ENCODE data around the gene TUBB6. TPM values are rescaled to one million over a fixed set of nuclear protein-coding genes. Genes with fewer than 3 reads are reported as not detected.

Gene TUBB6
- total RNA-seq, 1 experiment from 2014 or later = 240 TPM

DNA sequence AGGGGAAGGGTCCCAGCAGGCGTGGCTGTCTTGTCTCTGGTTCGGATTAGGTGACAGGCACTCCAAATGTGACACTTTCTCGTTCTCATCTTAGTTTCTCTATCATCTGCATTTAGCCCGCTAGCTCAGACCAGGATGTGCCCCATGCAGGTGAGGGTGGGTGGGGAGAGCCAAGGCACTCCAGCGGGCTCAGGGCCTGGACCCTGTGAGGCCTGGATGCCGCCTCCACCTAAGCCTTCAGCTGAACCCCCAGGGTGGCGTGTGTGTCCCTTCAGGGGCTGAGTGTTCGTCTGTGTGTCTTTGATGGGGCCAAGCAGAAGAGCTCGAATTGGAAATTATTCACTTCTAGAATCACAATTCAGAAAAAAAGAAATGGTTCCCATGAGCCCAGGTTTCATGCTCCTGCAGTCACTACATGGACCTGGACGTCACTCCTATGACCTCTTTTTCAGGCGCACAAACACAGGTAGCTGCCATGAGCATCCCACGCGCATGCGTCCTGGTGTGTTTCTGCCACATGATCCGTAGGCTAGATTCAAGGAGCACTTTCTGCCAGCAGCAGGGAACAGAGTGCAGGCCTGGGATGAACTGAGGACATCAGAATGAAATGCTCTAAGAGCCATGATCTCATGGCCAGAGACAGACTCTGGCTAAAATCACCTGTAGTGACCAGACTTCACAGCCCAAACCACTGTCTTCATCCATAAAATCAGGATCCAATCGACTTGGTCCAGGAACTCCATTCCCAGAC lies 28.1 kb upstream of the TUBB6 start:
- Mint-ChIP-seq H3K4me1 (peaks cover 28% of the 10 kb centered on the region), H3K4me3 (no peak overlapping the region), H3K27ac (peak overlapping the region; percentile 63), H3K36me3 (no peaks in the 10 kb centered on the region), H3K27me3 (ENCODE audit: low read depth) (peaks cover 2% of the 10 kb centered on the region), H3K9me3 (no peaks in the 10 kb centered on the region)
- ATAC-seq = no peak
- DNase-seq (ENCODE audit: low spot score) = no peak
- ChIA-PET CTCF (interaction anchor here (0.6 to 6.2 kb wide), 10 partner anchors 8 to 98 kb away, joined by 3 to 63 read pairs (median 10); partner anchors contain the start of gene AFG3L2), POLR2A (interaction anchor here (2.1 kb wide), 1 partner anchor 9 kb away, joined by 10 read pairs; no protein-coding TSS in a partner anchor)
- TF ChIP-seq NFATC4 (CRISPR knock-in tag; IDR thresholded peaks at IDR 0.05) = 0 out of 2 replicates have a peak, but pooled peaks have one; percentile 25
- TF ChIP-seq, protein P1, sequence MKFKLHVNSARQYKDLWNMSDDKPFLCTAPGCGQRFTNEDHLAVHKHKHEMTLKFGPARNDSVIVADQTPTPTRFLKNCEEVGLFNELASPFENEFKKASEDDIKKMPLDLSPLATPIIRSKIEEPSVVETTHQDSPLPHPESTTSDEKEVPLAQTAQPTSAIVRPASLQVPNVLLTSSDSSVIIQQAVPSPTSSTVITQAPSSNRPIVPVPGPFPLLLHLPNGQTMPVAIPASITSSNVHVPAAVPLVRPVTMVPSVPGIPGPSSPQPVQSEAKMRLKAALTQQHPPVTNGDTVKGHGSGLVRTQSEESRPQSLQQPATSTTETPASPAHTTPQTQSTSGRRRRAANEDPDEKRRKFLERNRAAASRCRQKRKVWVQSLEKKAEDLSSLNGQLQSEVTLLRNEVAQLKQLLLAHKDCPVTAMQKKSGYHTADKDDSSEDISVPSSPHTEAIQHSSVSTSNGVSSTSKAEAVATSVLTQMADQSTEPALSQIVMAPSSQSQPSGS (CRISPR knock-in tag; IDR thresholded peaks at IDR 0.05; ENCODE audit: borderline replicate concordance, low read depth) = no peak

DNA sequence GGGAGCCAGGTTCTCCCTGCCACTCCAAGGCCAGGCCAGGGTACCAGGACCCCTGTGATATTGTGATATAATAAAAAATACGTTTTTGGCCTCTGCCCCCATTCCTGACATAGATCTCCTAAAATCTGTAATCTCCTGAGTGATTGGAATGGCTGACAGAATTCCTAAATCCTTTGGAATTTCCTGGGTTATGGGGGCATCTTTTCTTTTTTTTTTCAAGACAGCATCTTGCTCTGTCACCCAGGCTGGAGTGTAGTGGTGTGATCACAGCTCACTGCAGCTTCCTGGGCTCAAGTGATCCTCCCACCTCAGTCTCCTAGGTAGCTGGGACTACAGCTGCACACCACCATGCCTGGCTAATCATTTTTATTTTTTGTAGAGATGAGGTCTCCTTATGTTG lies 26.2 kb upstream of the TUBB6 start:
- POLR2A ChIA-PET = no interaction called here

More for the DNA sequence above, 26.2 kb upstream of the TUBB6 start:
- Mint-ChIP-seq H3K36me3 (no peaks in the 10 kb centered on the region), H3K27ac (no peak overlapping the region), H3K4me1 (peaks cover 28% of the 10 kb centered on the region), H3K27me3 (ENCODE audit: low read depth) (peaks cover 18% of the 10 kb centered on the region), H3K4me3 (no peak overlapping the region), H3K9me3 (no peaks in the 10 kb centered on the region)
- ATAC-seq = no peak
- TF ChIP-seq, protein P2, sequence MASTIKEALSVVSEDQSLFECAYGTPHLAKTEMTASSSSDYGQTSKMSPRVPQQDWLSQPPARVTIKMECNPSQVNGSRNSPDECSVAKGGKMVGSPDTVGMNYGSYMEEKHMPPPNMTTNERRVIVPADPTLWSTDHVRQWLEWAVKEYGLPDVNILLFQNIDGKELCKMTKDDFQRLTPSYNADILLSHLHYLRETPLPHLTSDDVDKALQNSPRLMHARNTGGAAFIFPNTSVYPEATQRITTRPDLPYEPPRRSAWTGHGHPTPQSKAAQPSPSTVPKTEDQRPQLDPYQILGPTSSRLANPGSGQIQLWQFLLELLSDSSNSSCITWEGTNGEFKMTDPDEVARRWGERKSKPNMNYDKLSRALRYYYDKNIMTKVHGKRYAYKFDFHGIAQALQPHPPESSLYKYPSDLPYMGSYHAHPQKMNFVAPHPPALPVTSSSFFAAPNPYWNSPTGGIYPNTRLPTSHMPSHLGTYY (CRISPR knock-in tag; IDR thresholded peaks at IDR 0.05) = no peak
- TF ChIP-seq CREB1 (CRISPR knock-in tag; IDR thresholded peaks at IDR 0.05) = no peak
- TF ChIP-seq NR3C1 (CRISPR knock-in tag; conservative IDR thresholded peaks at IDR 0.05; ENCODE audit: low read depth) = no peak
- TF ChIP-seq NR2C2 (CRISPR knock-in tag; IDR thresholded peaks at IDR 0.05) = no peak
- TF ChIP-seq, protein P3, sequence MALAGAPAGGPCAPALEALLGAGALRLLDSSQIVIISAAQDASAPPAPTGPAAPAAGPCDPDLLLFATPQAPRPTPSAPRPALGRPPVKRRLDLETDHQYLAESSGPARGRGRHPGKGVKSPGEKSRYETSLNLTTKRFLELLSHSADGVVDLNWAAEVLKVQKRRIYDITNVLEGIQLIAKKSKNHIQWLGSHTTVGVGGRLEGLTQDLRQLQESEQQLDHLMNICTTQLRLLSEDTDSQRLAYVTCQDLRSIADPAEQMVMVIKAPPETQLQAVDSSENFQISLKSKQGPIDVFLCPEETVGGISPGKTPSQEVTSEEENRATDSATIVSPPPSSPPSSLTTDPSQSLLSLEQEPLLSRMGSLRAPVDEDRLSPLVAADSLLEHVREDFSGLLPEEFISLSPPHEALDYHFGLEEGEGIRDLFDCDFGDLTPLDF (CRISPR knock-in tag; IDR thresholded peaks at IDR 0.05) = no peak
- TF ChIP-seq, protein P4, sequence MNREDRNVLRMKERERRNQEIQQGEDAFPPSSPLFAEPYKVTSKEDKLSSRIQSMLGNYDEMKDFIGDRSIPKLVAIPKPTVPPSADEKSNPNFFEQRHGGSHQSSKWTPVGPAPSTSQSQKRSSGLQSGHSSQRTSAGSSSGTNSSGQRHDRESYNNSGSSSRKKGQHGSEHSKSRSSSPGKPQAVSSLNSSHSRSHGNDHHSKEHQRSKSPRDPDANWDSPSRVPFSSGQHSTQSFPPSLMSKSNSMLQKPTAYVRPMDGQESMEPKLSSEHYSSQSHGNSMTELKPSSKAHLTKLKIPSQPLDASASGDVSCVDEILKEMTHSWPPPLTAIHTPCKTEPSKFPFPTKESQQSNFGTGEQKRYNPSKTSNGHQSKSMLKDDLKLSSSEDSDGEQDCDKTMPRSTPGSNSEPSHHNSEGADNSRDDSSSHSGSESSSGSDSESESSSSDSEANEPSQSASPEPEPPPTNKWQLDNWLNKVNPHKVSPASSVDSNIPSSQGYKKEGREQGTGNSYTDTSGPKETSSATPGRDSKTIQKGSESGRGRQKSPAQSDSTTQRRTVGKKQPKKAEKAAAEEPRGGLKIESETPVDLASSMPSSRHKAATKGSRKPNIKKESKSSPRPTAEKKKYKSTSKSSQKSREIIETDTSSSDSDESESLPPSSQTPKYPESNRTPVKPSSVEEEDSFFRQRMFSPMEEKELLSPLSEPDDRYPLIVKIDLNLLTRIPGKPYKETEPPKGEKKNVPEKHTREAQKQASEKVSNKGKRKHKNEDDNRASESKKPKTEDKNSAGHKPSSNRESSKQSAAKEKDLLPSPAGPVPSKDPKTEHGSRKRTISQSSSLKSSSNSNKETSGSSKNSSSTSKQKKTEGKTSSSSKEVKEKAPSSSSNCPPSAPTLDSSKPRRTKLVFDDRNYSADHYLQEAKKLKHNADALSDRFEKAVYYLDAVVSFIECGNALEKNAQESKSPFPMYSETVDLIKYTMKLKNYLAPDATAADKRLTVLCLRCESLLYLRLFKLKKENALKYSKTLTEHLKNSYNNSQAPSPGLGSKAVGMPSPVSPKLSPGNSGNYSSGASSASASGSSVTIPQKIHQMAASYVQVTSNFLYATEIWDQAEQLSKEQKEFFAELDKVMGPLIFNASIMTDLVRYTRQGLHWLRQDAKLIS (CRISPR knock-in tag; IDR thresholded peaks at IDR 0.05; ENCODE audit: borderline replicate concordance) = no peak
- no peak for TF ChIP-seq SMAD3 (CRISPR knock-in tag; IDR thresholded peaks at IDR 0.05; ENCODE audit: borderline replicate concordance)
- TF ChIP-seq, protein P5, sequence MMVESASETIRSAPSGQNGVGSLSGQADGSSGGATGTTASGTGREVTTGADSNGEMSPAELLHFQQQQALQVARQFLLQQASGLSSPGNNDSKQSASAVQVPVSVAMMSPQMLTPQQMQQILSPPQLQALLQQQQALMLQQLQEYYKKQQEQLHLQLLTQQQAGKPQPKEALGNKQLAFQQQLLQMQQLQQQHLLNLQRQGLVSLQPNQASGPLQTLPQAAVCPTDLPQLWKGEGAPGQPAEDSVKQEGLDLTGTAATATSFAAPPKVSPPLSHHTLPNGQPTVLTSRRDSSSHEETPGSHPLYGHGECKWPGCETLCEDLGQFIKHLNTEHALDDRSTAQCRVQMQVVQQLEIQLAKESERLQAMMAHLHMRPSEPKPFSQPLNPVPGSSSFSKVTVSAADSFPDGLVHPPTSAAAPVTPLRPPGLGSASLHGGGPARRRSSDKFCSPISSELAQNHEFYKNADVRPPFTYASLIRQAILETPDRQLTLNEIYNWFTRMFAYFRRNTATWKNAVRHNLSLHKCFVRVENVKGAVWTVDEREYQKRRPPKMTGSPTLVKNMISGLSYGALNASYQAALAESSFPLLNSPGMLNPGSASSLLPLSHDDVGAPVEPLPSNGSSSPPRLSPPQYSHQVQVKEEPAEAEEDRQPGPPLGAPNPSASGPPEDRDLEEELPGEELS (CRISPR knock-in tag; IDR thresholded peaks at IDR 0.05) = no peak
- TF ChIP-seq KAT7 (CRISPR knock-in tag; IDR thresholded peaks at IDR 0.05; ENCODE audit: borderline replicate concordance) = no peak
- TF ChIP-seq HMGA2 (CRISPR knock-in tag; IDR thresholded peaks at IDR 0.05) = no peak
- TF ChIP-seq TCF7 (CRISPR knock-in tag; IDR thresholded peaks at IDR 0.05; ENCODE audit: low read depth) = no peak
- TF ChIP-seq, protein P6, sequence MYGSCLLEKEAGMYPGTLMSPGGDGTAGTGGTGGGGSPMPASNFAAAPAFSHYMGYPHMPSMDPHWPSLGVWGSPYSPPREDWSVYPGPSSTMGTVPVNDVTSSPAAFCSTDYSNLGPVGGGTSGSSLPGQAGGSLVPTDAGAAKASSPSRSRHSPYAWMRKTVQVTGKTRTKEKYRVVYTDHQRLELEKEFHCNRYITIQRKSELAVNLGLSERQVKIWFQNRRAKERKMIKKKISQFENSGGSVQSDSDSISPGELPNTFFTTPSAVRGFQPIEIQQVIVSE (CRISPR knock-in tag; IDR thresholded peaks at IDR 0.05; ENCODE audit: borderline replicate concordance) = no peak
- no peak for TF ChIP-seq ZNF232 (CRISPR knock-in tag; IDR thresholded peaks at IDR 0.05)
- TF ChIP-seq, protein P7, sequence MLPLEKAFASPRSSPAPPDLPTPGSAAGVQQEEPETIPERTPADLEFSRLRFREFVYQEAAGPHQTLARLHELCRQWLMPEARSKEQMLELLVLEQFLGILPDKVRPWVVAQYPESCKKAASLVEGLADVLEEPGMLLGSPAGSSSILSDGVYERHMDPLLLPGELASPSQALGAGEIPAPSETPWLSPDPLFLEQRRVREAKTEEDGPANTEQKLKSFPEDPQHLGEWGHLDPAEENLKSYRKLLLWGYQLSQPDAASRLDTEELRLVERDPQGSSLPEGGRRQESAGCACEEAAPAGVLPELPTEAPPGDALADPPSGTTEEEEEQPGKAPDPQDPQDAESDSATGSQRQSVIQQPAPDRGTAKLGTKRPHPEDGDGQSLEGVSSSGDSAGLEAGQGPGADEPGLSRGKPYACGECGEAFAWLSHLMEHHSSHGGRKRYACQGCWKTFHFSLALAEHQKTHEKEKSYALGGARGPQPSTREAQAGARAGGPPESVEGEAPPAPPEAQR (CRISPR knock-in tag; IDR thresholded peaks at IDR 0.05) = no peak
- no peak for TF ChIP-seq EMX1 (CRISPR knock-in tag; IDR thresholded peaks at IDR 0.05)
- no peak for TF ChIP-seq ZNF317 (CRISPR knock-in tag; IDR thresholded peaks at IDR 0.05; ENCODE audit: borderline replicate concordance, low read depth)
- TF ChIP-seq ZNF219 (CRISPR knock-in tag; IDR thresholded peaks at IDR 0.05; ENCODE audit: borderline replicate concordance) = no peak
- no peak for DNase-seq (ENCODE audit: low spot score)
- CTCF ChIA-PET = interaction anchor here (1.4 to 6.2 kb wide), 4 partner anchors 10 to 47 kb away, joined by 5 to 63 read pairs (median 11); no protein-coding TSS in a partner anchor

All from WTC11 (cell line).